ENCODE data around the gene DGKG.

The DGKG gene

GRCh38 chr3:186207515-186207914, 154.5 kb downstream of the DGKG start:
- no peak for DNase-seq

GRCh38 chr3:186200726-186201125, 161.3 kb downstream of the DGKG start:
- DNase-seq: no peak

GRCh38 chr3:186198442-186198841, 163.6 kb downstream of the DGKG start:
- DNase-seq: no peak

GRCh38 chr3:186194451-186194811, 167.6 kb downstream of the DGKG start:
- DNase-seq: no peak

- no peak for DNase-seq
Measured at GRCh38 chr3:186193534-186194450, 168.2 kb downstream of the DGKG start.

- DNase-seq: no peak
Measured at GRCh38 chr3:186192823-186193222, 169.2 kb downstream of the DGKG start.

GRCh38 chr3:186189492-186189891, 172.5 kb downstream of the DGKG start:
- DNase-seq: peak; percentile 46

GRCh38 chr3:186187401-186188275, 174.4 kb downstream of the DGKG start:
- DNase-seq: no peak

- DNase-seq: peak; percentile 71
Measured at GRCh38 chr3:186185194-186185787, 176.7 kb downstream of the DGKG start.

GRCh38 chr3:186184021-186184420, 178.0 kb downstream of the DGKG start:
- no peak for DNase-seq

GRCh38 chr3:186182850-186183249, 179.2 kb downstream of the DGKG start:
- no peak for DNase-seq

- DNase-seq: no peak
Measured at GRCh38 chr3:186181901-186182300, 180.1 kb downstream of the DGKG start.

GRCh38 chr3:186180891-186181481, 181.0 kb downstream of the DGKG start:
- DNase-seq: no peak

GRCh38 chr3:186180151-186180550, 181.9 kb downstream of the DGKG start:
- DNase-seq: no peak

GRCh38 chr3:186178412-186178811, 183.6 kb downstream of the DGKG start:
- DNase-seq: no peak

- no peak for DNase-seq
Measured at GRCh38 chr3:186176373-186176990, 185.6 kb downstream of the DGKG start.

- DNase-seq: no peak
Measured at GRCh38 chr3:186173224-186173815, 188.7 kb downstream of the DGKG start.

- no peak for DNase-seq
Measured at GRCh38 chr3:186172353-186172752, 189.7 kb downstream of the DGKG start.

- no peak for DNase-seq
Measured at GRCh38 chr3:186171521-186171920, 190.5 kb downstream of the DGKG start.

GRCh38 chr3:186170516-186170915, 191.5 kb downstream of the DGKG start:
- DNase-seq: no peak

- no peak for DNase-seq
Measured at GRCh38 chr3:186169379-186169778, 192.7 kb downstream of the DGKG start.

- DNase-seq: no peak
Measured at GRCh38 chr3:186168976-186169375, 193.1 kb downstream of the DGKG start.
